DMS153 (cell line): ENCODE measurements around the gene KSR1.
A peak's percentile ranks its signal among the peaks of the same experiment; 100 is the strongest.
"Not testable (repeated sequence)": the region's sequence is repeated elsewhere in the genome, so short reads cannot be mapped to it uniquely, and the experiment has no call there.

ENCODE experiments used
- DNase-seq: peaks from one replicate; lab custom pipeline; 2025; lab: John Stamatoyannopoulos, UW

The KSR1 gene

DNA sequence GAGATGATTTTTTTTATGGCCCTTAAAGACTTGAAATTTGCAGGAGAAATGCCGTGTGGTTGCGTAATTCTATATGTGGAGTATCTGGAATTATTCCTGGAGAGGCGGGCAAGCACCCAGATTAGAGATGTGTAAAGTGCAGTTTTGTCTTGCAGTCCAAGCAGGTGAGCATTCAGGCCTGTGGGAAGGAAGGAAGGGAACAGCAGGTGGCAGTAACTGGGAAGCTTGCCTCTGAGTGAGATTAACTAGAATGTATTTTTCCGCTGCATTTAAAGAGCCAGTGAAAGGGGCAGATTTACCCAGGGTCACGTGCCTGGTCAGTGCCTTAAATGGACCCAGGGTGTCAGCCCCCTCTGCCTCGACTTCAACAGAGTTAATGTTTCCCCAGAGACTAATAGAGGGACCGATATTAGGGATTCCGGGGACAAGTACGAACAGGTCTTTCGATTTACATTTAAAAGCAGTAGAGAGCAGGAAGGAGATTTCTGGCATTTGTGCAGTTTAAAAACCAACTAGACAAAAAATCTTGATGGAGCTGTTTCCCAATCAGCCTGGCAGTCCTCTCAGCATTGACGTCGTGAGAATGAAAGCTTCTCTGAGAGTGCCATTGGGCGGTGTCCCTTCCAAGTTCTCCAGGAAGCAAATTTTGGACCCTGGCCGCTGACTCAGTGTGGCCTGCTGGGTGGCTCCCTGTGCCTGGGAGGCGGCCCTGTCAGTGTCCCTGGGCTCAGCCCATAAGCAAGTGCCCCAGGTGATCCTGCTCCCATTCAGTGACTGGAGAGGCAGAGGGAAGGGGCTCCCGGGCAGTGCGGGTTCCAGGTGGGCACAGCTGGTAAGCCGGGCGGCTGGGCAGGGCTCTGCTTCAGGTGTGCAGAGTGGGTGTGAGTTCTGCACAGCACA is 38.2 kb downstream of the KSR1 start:
- peak; percentile 50 for DNase-seq

DNA sequence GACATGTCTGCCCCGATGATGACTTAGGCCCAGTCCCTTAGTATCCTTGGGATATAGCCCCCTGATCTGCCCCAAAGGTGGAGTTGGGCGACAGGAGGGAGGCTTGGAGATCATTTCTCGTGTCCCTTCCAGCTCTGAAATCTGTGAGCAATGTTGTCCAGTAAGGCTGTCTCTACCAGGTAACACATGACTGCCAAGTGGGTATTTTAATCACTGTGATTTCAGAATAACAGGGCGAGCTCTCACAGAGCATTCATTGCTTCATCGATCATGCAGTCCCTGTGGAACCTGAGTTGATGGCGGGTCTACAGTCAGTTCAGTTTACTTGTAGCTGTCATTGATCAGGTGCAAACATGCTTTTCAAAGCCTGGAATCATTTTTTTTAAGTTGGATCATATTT is 39.2 kb downstream of the KSR1 start:
- no peak for DNase-seq

DNA sequence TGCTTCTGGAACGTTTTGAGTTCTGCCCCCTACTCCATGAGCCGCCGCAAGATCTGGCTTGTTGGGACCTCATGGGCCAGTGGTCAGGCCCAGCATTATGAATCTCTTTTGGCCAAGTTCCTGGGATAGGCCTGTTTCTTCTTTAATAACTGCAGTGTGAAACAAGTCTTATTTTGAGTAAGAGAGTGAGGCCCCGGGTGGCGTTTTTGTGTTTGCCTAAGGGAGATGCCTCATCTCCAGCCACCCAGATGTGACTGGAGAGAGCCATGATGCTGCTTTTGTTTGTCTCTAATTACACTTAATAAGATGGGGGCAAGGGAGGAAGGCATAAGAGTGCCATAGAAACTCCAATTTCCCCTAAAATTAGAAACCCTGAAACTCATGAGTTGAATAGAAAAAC is 39.8 kb downstream of the KSR1 start:
- DNase-seq = no peak

DNA sequence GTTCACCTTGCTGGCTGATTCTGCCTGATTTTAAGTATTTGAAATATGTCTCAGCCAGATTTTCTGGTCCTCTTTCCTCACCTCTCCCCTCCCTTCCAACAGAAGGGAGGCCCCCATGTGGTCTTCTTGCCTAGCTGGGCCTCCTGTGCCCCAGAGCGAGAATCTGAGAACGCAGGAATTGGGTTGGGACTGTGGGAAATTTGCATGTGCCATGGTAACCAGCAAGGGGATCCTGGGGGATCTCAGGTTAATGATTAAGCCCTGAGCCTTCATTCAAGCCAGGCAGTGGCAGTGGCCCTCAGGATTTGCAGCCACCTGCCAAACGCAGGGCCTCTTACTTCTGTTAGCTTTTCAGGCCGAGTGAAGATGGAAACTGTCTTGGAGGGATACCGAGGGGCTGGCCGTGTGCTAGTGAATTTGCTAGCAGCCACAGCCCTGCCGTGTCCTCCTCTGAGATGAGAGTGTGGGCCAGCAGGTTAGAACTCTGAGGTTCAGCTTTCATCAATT is 40.2 kb downstream of the KSR1 start:
- DNase-seq = no peak

DNA sequence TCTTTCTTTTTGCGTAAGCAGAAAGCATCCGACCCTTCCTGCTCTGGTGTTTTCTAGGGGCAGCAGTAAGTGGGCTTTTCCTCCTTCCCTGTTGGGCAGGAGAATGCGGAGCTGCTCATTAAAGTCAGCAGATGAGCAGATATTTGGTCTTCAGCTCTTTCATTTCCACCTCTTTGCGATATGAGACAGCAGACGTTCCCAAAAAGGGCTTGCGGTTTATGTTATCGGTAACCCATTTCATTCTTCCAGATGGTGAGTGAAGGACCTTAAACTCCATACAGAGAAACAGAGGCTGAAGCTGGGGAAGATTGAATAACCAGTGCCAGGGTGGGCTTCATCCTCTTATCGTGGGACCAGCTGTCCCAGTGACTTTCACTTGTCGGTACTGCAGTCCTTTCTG is 40.7 kb downstream of the KSR1 start:
- DNase-seq = no peak

DNA sequence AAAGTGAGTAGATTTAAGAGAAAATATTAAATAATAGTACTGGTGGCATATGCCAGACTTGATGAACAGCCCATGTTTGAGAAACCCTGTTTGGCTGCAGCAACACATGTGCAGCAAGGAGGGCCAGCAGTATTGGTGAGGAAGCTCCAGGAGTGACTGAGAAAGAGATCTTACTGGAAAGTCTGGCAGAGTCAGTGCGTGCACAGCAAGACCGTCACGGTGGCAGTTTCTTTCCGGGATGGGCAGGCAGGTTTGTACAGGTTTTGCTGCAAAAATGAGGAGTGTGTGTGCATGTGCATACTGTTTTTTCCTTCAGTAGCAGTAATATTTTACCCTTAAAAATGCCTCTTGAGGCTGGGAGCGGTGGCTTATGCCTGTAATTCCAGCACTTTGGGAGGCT is 41.4 kb downstream of the KSR1 start:
- DNase-seq = no peak

DNA sequence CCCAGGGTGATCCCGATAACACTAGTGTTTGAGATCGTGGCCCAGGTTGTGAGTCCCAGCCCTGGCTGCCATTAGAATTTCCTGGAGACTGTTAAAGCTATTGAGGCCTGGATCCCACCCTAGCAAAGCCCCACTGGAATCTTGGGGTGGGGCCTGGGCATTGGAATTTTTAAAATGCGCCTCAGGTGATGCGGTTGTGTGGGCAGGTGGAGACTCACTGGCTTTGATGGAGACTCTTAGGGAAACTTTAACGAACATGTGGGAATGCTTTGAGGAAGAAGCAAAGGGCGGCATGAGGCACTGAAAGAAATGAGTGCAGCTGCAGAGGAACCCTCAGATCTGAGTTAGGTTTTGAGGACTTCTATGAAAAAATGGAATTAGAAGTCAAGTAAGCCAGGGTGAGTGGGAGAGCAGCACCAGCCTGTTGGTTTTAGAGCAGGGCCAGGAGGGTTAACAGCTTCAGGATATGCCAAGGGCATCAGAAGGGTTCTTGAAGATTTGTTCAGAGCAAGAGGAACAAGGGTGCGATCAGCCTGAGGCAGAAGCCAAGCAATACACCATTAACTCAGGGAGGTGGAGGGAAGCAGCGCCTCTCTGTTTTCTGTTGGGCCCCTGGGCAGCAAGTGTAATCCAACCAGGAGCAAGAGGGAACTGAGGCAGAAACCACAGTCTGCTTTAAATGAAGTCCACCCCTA is 42.5 kb downstream of the KSR1 start:
- DNase-seq = no peak

DNA sequence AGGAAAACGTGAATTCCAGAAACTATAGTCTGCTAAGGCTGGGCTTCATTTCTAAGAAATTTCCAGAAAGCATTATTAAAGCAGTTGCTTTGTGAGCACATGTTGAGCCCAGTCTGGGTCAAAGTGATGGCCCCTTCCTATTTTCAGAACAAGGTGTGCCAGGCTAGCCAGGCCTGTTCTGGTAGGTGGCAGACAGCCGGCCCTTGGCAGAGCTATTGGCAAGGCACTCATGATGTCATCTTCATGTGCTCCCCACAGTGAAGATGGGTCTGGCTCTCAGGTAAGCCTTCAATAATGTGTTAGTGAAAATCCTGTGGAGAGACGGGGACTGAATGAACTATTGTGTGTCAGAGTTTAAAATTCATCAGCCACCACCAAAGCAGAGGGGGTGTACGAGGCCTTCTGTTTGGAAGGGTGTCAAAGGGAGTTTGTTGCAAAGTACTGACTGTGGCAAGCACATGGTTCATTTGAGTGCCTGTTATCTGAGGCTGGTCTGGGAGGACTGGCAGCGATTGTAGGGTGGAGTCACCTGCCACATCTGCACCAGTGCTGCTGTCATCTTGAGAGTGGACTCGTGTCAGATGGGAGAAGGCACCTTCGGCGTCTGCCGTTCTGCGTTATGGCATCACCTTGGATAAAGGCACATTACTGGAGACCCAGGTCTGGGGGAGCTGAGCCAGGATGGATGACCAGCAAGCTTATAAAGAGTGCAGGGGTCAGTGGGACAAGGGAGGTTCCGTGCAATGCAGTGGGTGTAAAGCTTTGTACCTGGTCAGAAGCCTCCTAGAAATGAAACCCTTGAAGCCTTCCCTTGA is 43.4 kb downstream of the KSR1 start:
- DNase-seq = no peak

DNA sequence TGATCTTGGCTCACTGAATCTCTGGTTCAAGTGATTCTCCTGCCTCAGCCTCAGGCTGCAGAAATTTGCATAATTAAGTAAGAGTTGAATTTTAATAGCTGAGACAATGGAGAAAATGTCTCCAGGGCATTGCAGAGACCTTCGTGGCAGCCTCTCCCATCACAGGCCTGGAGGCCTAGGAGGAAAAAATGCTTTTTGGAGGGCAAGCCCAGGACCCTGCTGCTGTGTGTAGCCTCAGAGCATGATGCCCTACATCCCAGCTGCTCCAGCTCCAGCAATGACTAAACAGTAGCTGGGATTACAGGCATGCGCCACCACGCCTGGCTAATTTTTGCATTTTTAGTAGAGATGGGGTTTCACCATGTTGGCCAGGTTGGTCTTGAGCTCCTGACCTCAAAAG is 45.1 kb downstream of the KSR1 start:
- DNase-seq = not testable (repeated sequence)

DNA sequence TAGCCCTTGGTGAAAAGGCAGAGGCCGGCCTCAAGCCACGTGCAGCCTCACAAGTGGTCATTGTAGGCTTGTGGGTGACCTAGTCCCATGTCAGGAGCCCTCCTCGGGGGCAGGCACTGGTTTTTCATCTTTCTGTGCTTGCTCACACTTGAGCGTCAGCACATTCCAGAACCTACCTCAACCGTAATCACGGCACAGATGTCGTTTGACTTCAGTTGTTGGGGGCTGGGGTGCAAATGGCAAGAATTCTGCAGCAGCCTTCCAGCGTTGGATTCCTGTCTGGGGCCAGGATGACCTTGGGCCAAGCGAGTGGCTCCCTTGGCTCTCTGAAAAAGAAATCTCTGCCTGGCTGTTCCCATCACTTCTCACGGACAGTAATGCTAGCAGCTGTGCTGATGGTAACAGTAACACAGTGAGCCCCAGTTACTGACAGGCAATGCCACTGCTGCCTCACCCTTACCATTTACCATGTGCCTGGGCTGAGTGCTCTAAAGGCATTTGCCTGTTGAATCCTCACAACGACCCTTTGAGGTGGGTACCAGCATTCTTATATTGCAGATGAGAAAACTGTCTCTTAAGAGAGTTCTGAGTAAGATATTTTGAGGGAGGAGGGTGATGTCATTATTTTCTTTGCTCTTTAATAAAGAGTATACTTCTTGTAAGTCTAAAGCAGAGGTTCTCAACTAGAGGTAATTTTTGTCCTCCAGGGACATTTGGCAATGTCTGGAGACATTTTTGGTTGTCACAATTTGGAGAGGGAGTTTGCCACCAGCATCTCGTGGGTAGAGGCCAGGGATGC is 46.5 kb downstream of the KSR1 start:
- DNase-seq = no peak

DNA sequence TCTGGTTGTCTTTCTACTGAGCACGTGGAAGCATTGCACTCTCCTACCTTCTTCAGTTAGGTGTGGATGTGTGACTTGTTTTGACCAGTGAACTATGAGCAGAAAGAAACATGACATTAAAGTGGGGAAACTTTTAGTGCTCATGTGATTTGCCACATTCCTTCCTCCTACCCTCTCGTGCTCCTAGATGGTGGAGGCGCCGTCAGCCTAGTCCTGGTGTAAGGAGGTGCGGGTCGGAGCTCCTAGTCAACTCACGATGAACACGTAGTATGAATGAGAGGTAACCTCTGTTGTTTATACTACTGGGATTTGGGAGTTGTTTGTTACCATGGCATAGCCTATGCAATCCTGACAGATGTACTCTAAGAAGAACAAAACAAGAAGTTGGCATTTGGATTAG is 47.4 kb downstream of the KSR1 start:
- DNase-seq = no peak

DNA sequence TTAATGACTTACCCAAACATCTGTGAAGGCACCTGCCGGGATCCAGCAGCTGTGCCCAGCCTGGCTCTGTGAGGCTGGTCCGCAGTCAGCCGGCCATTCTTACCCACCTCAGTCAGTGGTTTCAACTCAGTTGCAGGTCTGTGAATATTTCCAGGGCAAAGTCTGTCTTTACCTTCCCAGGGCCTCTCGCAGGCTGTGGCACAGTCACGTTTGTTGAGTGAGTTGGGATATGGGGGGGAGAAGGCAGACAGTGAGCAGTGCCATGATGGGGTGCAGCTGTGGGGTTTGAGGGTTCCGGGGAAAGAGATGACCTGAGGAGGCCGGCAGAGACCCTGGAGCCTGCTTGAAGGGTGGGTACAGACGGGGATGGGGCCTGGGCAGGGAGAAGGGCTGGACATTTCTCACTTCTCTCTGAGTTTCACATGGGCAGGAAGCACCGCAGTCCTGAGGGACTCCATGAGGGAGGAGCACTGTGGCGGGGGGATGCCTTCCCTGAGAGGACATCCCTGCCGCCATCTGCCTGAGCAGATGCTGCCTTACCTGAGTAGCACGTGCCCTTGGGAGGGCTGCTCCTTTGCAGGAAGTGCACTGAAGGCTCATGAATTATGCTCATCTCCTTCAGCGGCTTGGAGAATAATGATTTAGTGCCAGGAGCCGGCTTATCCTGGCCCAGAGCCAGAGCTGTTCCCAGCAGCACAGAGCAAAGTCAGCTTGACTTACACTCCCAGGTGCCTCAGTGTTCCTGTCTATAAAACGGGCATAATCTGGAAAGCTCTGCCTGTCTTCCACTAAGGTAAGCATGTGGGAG is 48.1 kb downstream of the KSR1 start:
- DNase-seq = peak; percentile 47

DNA sequence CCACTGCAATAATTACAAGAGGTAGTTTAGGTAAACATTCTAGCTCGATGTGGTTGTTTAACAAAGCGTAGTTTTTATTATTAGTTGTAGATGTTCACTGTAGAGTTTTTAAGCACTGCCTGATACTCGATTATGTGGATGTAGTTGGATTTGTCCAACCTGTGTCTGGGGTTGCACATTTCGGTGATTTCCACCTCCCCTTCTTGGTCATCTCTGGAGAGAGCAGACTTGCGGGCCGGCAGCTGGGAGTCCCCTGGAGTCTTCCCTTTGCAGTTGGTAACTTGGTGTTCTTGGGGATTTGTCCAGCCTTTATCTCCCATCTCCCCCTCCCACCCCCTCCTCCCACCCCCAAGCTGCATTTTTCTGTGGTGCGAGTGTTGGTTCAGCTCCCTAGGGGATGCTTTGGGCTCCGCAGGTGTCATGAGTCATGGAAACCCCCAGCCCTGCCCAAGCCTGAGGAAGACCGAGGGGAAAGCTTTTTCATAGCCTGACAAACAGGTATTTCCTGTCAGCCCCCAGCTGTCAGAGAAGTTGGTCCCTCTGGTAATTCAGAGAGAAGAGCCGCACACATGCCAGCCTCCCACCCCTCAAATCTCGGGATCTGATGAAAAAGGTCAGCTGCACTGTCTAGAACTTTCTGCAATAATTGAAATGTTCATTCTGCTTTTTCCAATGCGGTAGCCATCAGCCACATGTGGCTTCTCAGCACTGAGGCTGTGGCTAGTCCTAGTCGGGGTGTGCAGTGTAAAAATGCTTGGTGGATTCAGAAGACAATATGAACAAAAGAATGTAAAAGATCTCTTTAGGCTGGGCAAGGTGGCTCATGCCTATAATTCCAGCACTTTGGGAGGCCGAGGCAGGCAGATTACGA is 50.3 kb downstream of the KSR1 start:
- peak; percentile 44 for DNase-seq

DNA sequence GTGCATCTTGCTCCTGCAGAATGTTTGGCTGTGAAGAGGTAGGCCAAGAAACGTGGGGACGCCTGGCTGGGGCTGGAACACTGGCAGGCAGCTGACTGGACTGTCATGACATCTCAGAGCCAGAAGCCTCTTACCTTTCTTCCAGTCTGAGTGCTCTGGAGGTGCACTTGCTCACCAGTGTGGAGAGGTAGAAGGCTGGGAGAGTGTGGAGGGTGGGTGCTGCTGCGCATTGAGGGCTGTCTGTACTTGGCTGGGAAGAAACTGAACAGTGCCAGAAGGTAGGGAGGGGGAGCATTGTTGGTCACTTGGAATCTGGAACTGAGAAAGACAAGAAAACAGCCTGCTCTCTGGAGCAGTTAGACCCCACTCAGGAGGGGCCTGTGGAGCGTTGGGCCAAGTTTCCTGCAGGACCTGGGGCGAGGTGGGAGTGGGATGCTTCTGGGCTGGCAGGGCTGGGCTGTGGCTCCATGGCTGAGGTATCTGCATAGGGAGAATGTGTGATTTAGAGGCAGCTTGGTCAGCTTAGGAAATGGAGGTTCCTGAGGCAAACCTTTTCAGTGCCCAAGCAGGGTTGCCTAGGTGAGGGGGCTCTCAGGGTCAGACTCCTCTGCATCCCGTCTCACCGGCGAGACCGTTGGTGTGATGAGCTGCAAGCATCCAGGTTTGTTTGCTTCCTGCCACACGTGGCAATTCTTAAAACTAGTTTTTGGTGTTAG is 55.1 kb downstream of the KSR1 start:
- no peak for DNase-seq

DNA sequence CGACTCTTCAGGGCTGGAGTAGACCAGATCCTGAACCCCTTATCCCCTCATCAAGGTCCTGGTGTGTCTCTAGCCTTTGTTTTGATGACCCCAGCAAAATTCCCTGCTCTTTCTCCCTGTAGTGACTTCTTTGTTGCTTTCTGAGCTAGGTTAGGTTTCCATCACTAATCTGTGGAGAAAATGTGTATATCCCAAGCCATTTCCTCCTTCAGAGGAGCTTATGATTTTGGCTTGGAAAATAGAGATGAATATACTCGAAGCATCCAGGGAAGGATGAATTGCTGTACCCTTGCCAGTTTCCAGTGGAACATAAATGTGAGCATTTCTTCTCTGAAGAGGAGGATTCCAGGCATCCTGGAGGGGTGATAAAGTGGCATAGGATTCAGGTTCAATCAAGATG is 55.8 kb downstream of the KSR1 start:
- DNase-seq = no peak

DNA sequence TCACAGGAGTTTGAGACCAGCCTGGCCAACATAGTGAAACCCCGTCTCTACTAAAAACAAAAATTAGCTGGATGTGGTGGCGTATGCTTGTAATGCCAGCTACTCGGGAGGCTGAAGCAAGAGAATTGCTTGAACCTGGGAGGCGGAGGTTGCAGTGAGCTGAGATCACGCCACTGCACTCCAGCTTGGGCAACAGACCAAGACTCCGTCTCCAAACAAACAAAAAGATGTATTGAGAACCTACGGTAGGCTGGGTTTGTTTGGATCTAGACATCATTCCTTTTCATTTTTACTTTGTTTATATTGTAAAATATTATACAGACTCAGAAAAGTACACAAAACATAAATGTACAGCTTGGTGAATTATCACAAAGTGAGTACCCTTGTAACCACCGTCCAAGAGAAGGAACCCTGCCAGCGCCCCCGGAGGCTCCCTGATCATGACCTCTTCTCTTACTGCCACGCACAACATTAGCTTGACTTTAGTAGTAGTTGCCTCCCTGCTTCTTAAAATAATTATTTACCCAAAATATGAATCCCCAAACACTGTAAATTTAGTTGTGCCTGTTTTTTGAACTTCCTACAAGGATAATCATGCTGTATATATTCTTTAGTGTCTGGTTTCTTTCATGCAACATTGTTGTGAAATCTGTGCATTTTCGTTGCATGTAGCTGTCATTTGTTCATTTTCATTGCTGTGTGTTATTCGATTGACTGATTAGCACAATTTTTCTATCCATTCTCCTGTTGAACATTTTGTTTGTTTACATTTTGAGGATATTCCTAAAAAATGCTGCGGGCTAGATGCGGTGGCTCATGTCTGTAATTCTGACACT is 56.5 kb downstream of the KSR1 start:
- no peak for DNase-seq

DNA sequence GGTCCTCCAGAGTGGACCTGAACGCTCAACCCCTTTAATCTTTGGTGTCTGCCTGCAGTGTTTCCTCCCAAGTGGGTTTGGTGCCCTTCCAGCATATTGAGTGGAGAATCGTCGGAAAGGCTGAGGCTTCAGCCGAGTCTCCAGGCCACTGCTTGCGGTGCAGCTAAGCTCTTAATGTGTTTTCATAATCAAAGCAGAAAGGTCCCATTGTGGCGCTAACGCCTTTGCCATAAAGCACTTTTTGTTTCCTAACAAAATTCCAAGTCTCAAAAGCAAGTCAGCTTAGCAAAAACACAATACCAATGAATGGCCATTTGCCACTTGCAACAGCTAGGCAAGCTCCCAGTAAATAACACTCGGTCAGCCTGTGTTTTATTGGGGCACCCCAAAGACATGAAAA is 57.6 kb downstream of the KSR1 start:
- no peak for DNase-seq
